Measurements from ENCODE around the gene CLDND2. TPM values are rescaled to one million over a fixed set of nuclear protein-coding genes. Genes with fewer than 3 reads are reported as not detected.
"Not testable (repeated sequence)": the region's sequence is repeated elsewhere in the genome, so short reads cannot be mapped to it uniquely, and the experiment has no call there.

Gene CLDND2
- 0.84 and 1.1 TPM in 2 replicates for total RNA-seq
- long read RNA-seq = 0 reads

- peak within 1 kb of the TSS; percentile 99 for H3K4me3 Mint-ChIP-seq
- TF ChIP-seq CTCF (conservative IDR thresholded peaks at IDR 0.05) = no peak
- DNase-seq (ENCODE audit: low read depth, low spot score) = no peak
- H3K9me3 Mint-ChIP-seq = no peaks in the 10 kb centered on the region
- no peaks in the 10 kb centered on the region for H3K36me3 Mint-ChIP-seq (ENCODE audit: low read depth)
- H3K27me3 Mint-ChIP-seq (ENCODE audit: low read depth) = no peaks in the 10 kb centered on the region
- H3K4me1 Mint-ChIP-seq = peaks cover 41% of the 10 kb centered on the region
- peak within 1 kb of the TSS; percentile 98 for H3K27ac Mint-ChIP-seq (ENCODE audit: unreplicated experiment)
Observed at GRCh38 chr19:51368366-51369282, at the start of gene CLDND2. CLDND2 (minus strand) TSS chr19:51369003; CDS start chr19:51368577, 426 bp downstream.

DNA sequence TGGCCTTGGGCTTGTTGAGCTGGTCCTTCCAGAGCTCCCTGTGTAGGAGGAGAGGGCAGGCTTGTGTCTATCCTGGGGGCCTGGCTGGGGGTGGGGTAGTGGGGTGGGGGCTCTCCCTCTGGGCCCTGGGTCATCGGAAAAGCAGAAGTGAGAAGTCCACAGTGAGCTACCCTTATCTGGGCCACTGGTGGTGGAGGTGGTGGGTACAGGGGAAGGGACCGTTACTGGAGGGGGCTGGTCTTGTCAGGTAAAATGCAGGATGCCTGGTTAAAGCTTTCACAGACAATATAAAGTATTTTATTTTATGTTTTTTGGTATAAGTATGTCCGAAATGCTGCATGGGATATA, 49.0 kb upstream of the CLDND2 start:
- Mint-ChIP-seq H3K27me3 (ENCODE audit: low read depth) (peaks cover 24% of the 10 kb centered on the region), H3K36me3 (ENCODE audit: low read depth) (no peaks in the 10 kb centered on the region), H3K9me3 (no peaks in the 10 kb centered on the region), H3K27ac (ENCODE audit: unreplicated experiment) (no peak overlapping the region), H3K4me1 (no peaks in the 10 kb centered on the region), H3K4me3 (no peak overlapping the region)
- TF ChIP-seq CTCF (conservative IDR thresholded peaks at IDR 0.05) = no peak
- DNase-seq (ENCODE audit: low read depth, low spot score) = no peak

- DNase-seq (ENCODE audit: low read depth, low spot score) = no peak
- Mint-ChIP-seq H3K27ac (ENCODE audit: unreplicated experiment) (no peak within 1 kb of the TSS), H3K4me3 (no peak within 1 kb of the TSS), H3K9me3 (no peaks in the 10 kb centered on the region), H3K4me1 (no peaks in the 10 kb centered on the region), H3K27me3 (ENCODE audit: low read depth) (peaks cover 20% of the 10 kb centered on the region), H3K36me3 (ENCODE audit: low read depth) (no peaks in the 10 kb centered on the region)
- no peak for TF ChIP-seq CTCF (conservative IDR thresholded peaks at IDR 0.05)
Observed at GRCh38 chr19:51417107-51417809, 48.5 kb upstream of the CLDND2 start, which contains the start of gene SIGLEC10. SIGLEC10 (minus strand) TSS chr19:51417642; CDS start chr19:51417581, 61 bp downstream.

DNA sequence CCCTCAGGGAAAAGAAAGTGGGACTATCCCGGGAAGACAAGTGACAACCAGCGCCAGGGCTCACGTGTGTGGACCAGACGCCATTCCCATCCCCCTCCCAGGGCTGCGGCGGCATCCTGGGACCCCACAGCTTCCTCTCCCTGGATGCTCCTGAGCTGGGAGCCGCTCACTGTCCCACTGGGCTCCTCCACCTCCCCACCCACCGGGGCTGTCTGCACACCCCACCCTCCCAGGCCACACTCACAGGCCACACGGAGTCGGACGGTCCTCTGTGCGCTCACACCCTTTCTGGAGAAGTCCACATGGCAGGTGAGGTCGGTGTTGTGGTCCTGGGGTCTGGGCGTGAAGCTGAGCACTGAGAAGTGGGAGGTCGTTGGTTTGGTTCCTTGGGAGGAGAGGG, 47.6 kb upstream of the CLDND2 start:
- not testable (repeated sequence) for H3K27ac Mint-ChIP-seq (ENCODE audit: unreplicated experiment); H3K4me3 Mint-ChIP-seq; H3K36me3 Mint-ChIP-seq (ENCODE audit: low read depth); H3K9me3 Mint-ChIP-seq; H3K4me1 Mint-ChIP-seq; DNase-seq (ENCODE audit: low read depth, low spot score)
- H3K27me3 Mint-ChIP-seq (ENCODE audit: low read depth) = peaks cover 17% of the 10 kb centered on the region

GRCh38 chr19:51415187-51415586, 46.4 kb upstream of the CLDND2 start:
- no peak for TF ChIP-seq CTCF (conservative IDR thresholded peaks at IDR 0.05)
- Mint-ChIP-seq H3K4me1 (no peaks in the 10 kb centered on the region), H3K27me3 (ENCODE audit: low read depth) (peaks cover 12% of the 10 kb centered on the region), H3K4me3 (no peak overlapping the region), H3K9me3 (no peaks in the 10 kb centered on the region), H3K36me3 (ENCODE audit: low read depth) (no peaks in the 10 kb centered on the region), H3K27ac (ENCODE audit: unreplicated experiment) (no peak overlapping the region)
- no peak for DNase-seq (ENCODE audit: low read depth, low spot score)

Measured in neural crest cell (in vitro differentiated cells).